Measurements from ENCODE around the gene SNAP91.

The SNAP91 gene

DNA sequence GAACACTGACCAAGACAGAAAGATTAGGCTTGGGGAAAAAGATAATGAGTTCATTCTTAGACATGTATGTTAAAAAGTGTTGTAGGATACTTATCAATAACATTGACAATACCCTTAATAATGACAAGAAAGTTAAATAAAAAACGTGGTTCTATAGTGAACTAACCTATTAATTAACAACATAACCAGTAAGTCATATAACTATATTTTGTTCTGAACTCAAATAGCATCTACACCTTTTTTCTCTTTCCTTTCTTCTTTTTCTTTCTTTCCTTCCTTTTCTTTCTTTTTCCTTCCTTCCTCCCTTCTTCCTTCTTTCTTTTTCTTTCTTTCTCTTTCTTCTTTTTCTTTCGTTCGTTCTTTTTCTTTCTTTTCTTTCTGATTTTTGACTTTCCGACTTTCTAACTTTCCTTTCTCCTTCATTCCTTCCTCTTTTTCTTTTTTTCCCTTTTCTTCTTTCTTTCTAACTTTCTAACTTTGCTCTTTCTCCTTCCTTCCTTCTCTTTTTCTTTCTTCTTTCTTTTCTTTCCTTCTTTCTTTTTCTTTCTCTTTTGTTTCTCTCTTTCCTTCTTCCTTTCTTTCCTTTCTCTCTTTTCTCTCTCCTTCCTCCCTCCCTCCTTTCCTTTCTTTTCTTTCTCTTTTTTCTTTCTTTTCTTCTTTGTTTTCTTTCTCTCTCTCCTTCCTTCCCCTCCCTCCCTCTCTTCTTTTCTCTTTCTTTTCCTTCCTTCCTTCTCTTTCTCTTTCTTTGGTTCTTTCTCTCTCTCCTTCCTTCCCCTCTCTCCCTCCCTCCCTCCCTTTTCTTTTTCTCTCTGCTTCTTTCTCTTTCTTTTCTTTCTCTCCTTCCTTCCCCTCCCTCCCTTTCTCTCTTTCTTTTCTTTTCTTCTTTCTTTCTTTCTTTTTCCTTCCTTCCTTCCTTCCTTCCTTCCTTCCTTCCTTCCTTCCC lies 172.0 kb downstream of the SNAP91 start:
- no peak for DNase-seq

DNA sequence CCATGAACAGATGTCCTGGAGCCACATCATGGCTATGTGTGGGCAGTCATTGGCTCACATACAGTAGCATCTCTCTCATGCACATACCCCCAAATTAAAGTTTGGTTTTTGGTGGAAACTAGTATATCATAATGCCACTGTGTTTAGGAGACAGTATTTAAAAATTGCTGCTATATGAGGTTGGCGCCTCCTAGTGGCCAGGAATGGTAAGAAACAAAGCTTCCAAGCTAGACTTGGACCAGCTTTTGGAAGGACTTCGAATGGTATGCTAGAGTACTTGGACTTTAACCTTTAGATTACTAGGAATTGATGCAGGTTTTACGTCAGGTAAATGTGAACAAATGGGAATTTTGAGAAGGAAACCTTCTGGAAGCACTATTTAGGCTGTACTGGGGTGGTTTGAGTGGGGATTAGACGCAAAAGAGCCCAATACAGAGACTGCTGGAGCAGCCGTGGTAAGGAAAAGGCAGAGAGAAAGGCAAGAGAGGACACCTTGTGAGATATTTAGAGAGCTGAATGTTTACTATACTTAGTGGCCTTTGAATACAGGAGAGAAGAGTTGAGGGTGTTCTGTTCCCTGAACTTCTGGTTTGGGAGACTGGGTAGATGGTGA lies 172.8 kb downstream of the SNAP91 start:
- DNase-seq = no peak

DNA sequence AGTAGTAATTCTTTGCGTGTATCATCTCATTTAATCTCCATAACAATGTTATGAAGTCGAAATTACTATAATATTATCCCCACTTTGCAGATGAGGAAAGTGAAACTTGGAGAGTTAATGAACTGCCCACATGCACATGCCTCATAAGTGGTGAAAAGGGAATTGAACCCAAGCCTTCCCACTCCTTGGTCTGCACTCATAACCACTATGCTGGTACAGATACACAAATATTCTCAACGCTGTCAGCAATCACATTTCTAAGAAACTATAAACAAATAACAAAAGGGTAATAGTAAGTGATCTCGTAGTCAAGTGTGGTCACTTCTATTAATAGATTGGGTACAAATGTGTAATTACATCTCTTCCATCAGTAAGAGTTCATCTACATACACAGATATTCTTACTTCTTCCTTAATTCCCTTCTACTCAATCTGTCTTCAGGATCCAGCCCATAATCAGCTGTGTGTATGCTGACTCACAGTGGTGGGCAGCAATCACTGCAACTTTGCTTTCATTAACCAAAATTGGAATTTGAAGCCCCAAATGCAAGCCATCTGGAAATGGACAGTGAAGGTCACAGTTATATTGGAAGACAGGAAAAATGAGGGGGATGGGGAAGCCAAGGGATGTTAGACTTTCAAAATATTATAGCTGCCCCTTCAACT lies 190.0 kb downstream of the SNAP91 start:
- no peak for DNase-seq

DNA sequence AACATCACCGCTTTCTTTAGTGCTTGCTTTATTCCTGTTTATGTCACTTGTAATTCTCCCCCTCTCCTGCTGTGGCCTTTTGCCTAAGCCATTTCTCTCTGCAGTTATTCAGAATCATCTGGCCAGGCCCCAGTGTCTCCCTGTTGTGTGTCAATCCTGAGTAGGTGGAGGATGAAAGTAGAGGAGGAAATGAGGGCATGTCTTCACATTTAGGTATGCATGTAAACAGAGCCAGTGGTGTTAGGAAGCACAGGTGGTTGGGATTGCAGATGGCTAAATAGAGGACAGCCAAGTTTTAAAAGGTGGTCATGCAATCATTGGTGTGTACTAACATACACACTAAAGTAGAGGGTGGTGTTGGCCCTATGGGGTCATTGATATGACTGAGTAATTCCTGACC lies 191.4 kb downstream of the SNAP91 start:
- DNase-seq = no peak

DNA sequence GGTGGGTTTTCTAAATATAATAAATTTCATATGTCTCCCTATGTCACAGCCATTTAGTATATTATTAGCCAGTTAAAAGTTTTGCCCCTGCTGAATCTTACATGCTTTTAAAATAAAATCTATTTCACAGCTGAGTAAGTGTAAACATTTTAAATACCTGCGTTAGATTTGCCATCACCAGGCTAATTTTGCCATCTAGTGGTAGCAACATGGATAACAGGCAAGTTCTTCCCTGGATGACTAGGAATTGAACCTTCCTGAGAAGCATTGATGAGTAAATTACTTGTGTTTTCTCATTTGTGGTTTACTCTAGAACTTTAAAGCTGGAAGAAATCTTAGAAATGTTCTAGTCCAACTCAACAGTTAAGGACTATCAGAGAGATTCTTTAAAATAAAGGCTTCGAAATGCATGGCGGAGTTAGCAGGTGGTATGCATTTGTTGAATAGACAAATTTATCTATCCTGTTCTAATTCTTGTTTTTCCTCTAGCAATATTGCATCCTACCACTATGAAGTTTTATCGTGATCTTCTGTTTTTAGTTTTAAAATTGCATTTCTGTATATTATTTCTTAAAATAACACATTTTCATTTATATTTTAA lies 193.9 kb downstream of the SNAP91 start:
- peak; percentile 57 for DNase-seq

DNA sequence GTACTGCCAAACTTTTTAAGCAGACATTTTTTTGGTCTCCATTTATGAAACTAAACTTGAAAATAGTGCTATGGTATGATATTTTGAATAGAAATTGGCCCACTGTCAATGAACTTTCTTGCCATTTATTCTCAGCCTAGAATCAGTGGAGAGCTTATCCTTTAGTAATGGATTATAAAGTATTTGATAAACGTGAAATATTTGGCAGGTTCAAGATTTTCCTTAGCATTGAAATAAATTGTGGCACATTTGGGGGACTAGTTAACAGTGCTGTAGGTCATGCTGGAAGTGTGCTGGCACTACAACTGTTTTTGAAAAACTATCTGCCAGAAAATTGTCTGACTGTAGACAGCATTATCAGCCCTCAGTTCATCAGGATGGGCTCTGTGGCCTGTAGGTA lies 194.4 kb downstream of the SNAP91 start:
- DNase-seq = no peak

DNA sequence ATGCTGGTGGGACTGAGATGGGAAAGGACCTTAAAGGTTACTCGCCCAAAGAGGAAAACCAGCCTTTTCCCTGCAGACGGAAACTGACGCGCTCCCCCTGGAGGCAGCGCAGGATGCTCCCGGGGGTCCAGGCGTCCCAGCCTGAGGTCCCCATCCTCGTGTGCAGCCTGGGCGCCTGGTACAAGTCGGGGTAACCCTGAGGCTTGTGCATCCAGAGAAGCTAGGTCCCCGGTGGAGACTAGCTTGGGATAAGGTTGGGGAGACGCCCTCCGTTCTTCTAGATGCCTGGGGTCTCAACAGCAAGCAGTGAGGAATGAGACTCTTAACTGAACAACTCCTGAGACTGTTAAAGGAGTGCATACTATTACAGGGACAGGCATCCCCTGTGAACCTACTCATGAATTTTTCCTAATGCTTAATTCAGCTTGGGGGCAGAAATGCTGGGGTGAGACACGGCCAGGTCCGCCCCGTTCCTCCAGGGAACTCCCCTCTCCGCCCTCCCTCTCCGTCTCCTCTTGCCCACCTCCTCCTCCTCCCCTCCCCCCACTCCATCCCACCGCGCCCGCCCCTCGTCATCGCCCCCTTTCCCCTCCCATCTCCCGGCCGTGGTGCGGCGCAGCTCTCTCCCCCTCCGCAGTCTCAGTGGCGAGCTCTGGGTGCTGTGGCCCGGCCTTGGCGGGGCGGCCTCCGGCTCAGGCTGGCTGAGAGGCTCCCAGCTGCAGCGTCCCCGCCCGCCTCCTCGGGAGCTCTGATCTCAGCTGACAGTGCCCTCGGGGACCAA lies 196.8 kb downstream of the SNAP91 start, which contains the start of gene PRSS35:
Gene PRSS35, plus strand, starts transcription at position 634 of the 781 bp plus-strand sequence. CDS start 10,908 bp downstream, outside the sequence.
- peak; percentile 74 for DNase-seq

DNA sequence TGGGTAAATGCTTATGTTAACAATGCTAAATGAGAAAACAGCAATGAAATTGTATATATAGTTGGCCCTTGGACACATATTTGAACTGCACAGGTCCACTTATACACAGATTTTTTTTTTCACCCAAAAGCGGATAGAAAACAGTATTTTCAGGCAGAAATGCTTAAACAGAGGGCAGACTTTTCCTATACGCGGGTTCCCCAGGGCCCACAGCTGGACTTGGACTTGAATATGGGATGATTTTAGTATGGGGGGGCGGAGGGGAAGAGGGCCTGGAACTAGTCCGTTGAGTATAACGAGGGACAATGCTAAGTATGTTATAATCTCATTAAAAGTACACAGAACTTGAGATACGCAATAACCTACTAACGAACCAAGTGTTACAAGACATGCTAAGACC lies 197.6 kb downstream of the SNAP91 start:
- DNase-seq = no peak

DNA sequence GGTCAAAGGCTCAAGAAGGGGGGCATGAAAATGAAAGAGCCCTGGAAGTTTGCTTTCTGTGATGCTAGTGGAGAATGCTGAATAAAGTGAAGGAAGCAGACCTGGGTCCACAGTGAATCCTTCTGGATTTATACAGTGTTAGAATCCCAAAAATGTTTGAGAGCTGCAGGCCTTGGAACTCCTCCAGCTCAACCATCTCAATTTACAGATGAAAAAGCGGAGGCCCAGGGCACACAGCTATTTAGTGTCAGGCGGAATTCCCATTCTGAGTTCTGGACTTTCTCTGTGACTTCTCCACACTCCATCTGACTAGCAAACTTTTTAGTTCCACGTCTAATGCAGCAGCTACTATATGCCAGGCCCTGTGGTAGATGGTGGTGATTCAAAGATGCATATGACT lies 198.1 kb downstream of the SNAP91 start:
- no peak for DNase-seq

DNA sequence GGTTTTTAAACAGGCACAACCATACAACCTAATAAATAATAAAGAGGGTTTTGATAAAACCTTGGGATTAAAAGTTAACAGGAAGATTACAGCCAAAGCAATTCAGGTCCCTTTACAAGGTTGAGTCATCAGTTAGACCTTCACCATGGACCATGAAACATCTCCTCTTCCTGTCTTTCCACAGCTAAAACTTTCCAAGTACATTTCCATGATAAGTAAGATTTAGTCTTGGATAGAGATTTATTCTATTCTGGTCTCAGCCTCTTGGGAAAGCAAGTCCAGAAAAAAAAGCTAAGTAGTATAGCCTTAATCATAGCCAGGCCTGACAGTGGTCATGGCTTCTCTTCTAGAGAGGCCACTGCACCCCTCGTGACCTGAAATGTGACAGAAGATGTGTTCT lies 199.5 kb downstream of the SNAP91 start:
- no peak for DNase-seq

DNA sequence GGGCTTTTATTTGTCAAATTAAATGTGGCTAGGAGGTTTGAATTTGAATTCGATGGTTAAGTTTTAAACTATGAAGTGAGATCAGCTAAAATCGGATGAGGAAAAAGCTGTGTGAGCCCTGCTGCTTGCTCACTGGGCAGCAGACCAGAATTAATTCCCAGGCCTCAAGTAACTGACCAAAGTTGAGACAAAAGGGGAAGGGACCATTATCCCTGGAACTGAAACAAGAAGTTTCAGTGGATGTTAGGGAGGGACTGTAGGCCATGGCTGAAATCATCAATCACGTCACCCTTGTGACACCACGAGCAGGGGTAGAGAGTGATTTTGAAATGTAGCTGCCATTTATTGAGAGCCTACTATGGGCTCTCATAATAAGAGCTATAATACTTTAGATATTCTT lies 203.5 kb downstream of the SNAP91 start:
- DNase-seq = no peak
